Neural cell (in vitro differentiated cells): ENCODE data around the gene FANCC. TPM values are rescaled to one million over a fixed set of nuclear protein-coding genes. Genes with fewer than 3 reads are reported as not detected.

ENCODE experiments used
- H2AFZ ChIP-seq: fragments of 200-600, 300-800 bp; sonication (generic), shearing (Covaris generic); 2 replicates; pipeline ENCODE4 v1.6.0; 2014; ENCODE audit warnings: low read depth, mild to moderate bottlenecking, antibody characterized with exemption, low read length, moderate library complexity
- H3F3A ChIP-seq: fragments of 200-600 bp; shearing (Covaris generic); 2 replicates; pipeline ENCODE4 v1.6.1; 2016; ENCODE audit warnings: mild to moderate bottlenecking, moderate library complexity, mixed read lengths, antibody characterized with exemption, low read length; ENCODE audit not compliant: insufficient read depth, poor library complexity, severe bottlenecking
- H3K27ac ChIP-seq: fragments of 200-600, 300-800 bp; sonication (generic), shearing (Covaris generic); 2 replicates; pipeline ENCODE4 v1.5.1; 2014; ENCODE audit warnings: mild to moderate bottlenecking, low read length, moderate library complexity
- H3K27me3 ChIP-seq: fragments of 300-800, 200-600 bp; sonication (generic), shearing (Covaris generic); 2 replicates; pipeline ENCODE4 v1.6.0; 2014; ENCODE audit warnings: mild to moderate bottlenecking, low read depth, low read length, moderate library complexity; ENCODE audit not compliant: insufficient read depth
- H3K36me3 ChIP-seq: fragments of 300-800, 200-600 bp; sonication (generic), shearing (Covaris generic); 2 replicates; pipeline ENCODE4 v1.5.1; 2014; ENCODE audit warnings: mild to moderate bottlenecking, antibody characterized with exemption, low read length, moderate library complexity; ENCODE audit not compliant: insufficient read depth
- H3K4me2 ChIP-seq: fragments of 300-800, 200-600 bp; sonication (generic), shearing (Covaris generic); 2 replicates; pipeline ENCODE4 v1.6.0; 2014; ENCODE audit warnings: mild to moderate bottlenecking, low read length
- H3K4me3 ChIP-seq: fragments of 300-800, 200-600 bp; sonication (generic), shearing (Covaris generic); 2 replicates; pipeline ENCODE4 v1.5.1; 2014; ENCODE audit warnings: mild to moderate bottlenecking, low read length, moderate library complexity
- H3K79me2 ChIP-seq: fragments of 200-600 bp; shearing (Covaris generic); replicated peaks from 2 replicates; pipeline ENCODE4 v1.6.0; 2014; ENCODE audit warnings: mild to moderate bottlenecking, low read length, moderate library complexity; ENCODE audit not compliant: insufficient read depth
- H3K9ac ChIP-seq: fragments of 300-800, 200-600 bp; sonication (generic), shearing (Covaris generic); 2 replicates; pipeline ENCODE4 v1.6.1; 2016; ENCODE audit warnings: mild to moderate bottlenecking, low read length, mixed read lengths
- H3K9me2 ChIP-seq: fragments of 200-600 bp; shearing (Covaris generic); 2 replicates; pipeline ENCODE4 v1.6.1; 2016; ENCODE audit warnings: mild to moderate bottlenecking, low read length, mixed read lengths; ENCODE audit not compliant: insufficient read depth
- H3K9me3 ChIP-seq: fragments of 200-600, 300-800 bp; sonication (generic), shearing (Covaris generic); 2 replicates; pipeline ENCODE4 v1.6.1; 2016; ENCODE audit warnings: mild to moderate bottlenecking, mixed run types, low read length, moderate library complexity, mixed read lengths
- H4K20me1 ChIP-seq: fragments of 200-600 bp; shearing (Covaris generic); 2 replicates; pipeline ENCODE4 v1.6.1; 2016; ENCODE audit warnings: mild to moderate bottlenecking, mixed run types; ENCODE audit not compliant: insufficient read depth
- EP300 ChIP-seq: fragments of 450-650 bp; conservative IDR thresholded peaks from 2 replicates; pipeline ENCODE4 v1.6.1; 2014; ENCODE audit warnings: antibody characterized with exemption, mild to moderate bottlenecking, moderate library complexity; ENCODE audit not compliant: poor library complexity, severe bottlenecking
- EZH2 ChIP-seq: fragments of 200-600, 300-800 bp; shearing (Covaris generic), sonication (generic); IDR thresholded peaks from 2 replicates; pipeline ENCODE4 v1.6.1; 2014; ENCODE audit warnings: antibody characterized with exemption, low read length, borderline replicate concordance, mild to moderate bottlenecking; ENCODE audit not compliant: insufficient read depth, poor library complexity, severe bottlenecking
- MXI1 ChIP-seq: fragments of 450-650 bp; conservative IDR thresholded peaks from 2 replicates; pipeline ENCODE4 v1.6.1; 2014; ENCODE audit warnings: antibody characterized with exemption, mild to moderate bottlenecking; ENCODE audit not compliant: poor library complexity, severe bottlenecking
- POLR2AphosphoS5 ChIP-seq: IDR thresholded peaks from 2 replicates; pipeline ENCODE4 v1.6.1; 2012
- RAD21 ChIP-seq: fragments of 450-650 bp; conservative IDR thresholded peaks from 2 replicates; pipeline ENCODE4 v1.6.1; 2014; ENCODE audit warnings: antibody characterized with exemption, mild to moderate bottlenecking, moderate library complexity
- SMC3 ChIP-seq: fragments of 450-650 bp; conservative IDR thresholded peaks from 2 replicates; pipeline ENCODE4 v1.6.1; 2014; ENCODE audit warnings: antibody characterized with exemption, mild to moderate bottlenecking, moderate library complexity; ENCODE audit not compliant: poor library complexity
- TAF1 ChIP-seq: IDR thresholded peaks from 2 replicates; pipeline ENCODE4 v1.6.1; 2012; ENCODE audit warnings: low read depth
- polyA plus RNA-seq: library from polyadenylated mRNA; depleted of rRNA; stranded (reverse); fragments of >200 nt; gene quantifications from 2 replicates; pipeline ENCODE4 v1.2.3, GENCODE V29; 2014
- TF ChIP-seq, protein P1 (sequence below): IDR thresholded peaks from 2 replicates; pipeline ENCODE4 v1.6.1; 2012; ENCODE audit warnings: borderline replicate concordance
- TF ChIP-seq, protein P2 (sequence below): fragments of 450-650 bp; IDR thresholded peaks from 2 replicates; pipeline ENCODE4 v1.5.1; 2014; ENCODE audit warnings: antibody characterized with exemption, mild to moderate bottlenecking, moderate library complexity; ENCODE audit not compliant: poor library complexity, severe bottlenecking

Gene FANCC
- polyA plus RNA-seq, 1 donor from 2014 or later: 9.7 TPM

DNA sequence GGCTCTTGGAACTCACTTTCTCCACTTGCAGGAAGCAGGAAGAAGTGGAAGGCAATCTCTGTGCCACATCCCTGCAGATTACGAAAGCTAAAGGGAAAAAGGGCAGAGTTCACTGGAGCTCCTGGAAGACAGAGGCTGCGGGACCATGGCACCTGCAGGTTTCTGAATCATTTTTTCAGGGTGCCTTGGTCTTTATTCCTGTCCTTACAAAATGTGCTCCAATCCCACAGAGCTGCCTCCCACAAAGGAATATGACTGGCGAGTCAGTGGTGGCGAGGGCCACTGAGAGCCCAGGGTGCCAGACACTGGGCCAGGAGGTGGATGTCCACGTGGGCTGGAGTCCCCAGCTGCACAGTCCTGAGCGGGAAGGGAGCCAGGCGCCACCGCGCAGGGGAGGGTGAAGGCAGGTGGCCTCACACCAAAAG, 183.0 kb downstream of the FANCC start:
- H3K4me2 ChIP-seq: no peak overlapping the region
- no peaks in the 10 kb centered on the region for H3K27me3 ChIP-seq
- TF ChIP-seq MXI1: no peak
- TF ChIP-seq, protein P1, sequence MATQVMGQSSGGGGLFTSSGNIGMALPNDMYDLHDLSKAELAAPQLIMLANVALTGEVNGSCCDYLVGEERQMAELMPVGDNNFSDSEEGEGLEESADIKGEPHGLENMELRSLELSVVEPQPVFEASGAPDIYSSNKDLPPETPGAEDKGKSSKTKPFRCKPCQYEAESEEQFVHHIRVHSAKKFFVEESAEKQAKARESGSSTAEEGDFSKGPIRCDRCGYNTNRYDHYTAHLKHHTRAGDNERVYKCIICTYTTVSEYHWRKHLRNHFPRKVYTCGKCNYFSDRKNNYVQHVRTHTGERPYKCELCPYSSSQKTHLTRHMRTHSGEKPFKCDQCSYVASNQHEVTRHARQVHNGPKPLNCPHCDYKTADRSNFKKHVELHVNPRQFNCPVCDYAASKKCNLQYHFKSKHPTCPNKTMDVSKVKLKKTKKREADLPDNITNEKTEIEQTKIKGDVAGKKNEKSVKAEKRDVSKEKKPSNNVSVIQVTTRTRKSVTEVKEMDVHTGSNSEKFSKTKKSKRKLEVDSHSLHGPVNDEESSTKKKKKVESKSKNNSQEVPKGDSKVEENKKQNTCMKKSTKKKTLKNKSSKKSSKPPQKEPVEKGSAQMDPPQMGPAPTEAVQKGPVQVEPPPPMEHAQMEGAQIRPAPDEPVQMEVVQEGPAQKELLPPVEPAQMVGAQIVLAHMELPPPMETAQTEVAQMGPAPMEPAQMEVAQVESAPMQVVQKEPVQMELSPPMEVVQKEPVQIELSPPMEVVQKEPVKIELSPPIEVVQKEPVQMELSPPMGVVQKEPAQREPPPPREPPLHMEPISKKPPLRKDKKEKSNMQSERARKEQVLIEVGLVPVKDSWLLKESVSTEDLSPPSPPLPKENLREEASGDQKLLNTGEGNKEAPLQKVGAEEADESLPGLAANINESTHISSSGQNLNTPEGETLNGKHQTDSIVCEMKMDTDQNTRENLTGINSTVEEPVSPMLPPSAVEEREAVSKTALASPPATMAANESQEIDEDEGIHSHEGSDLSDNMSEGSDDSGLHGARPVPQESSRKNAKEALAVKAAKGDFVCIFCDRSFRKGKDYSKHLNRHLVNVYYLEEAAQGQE: no peak
- TF ChIP-seq, protein P2, sequence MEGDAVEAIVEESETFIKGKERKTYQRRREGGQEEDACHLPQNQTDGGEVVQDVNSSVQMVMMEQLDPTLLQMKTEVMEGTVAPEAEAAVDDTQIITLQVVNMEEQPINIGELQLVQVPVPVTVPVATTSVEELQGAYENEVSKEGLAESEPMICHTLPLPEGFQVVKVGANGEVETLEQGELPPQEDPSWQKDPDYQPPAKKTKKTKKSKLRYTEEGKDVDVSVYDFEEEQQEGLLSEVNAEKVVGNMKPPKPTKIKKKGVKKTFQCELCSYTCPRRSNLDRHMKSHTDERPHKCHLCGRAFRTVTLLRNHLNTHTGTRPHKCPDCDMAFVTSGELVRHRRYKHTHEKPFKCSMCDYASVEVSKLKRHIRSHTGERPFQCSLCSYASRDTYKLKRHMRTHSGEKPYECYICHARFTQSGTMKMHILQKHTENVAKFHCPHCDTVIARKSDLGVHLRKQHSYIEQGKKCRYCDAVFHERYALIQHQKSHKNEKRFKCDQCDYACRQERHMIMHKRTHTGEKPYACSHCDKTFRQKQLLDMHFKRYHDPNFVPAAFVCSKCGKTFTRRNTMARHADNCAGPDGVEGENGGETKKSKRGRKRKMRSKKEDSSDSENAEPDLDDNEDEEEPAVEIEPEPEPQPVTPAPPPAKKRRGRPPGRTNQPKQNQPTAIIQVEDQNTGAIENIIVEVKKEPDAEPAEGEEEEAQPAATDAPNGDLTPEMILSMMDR: no peak
- TF ChIP-seq SMC3: no peak
- no peak for TF ChIP-seq EZH2
- no peak for TF ChIP-seq POLR2AphosphoS5
- no peak for TF ChIP-seq RAD21
- TF ChIP-seq TAF1: no peak
- TF ChIP-seq EP300: no peak
- H3K9me3 ChIP-seq: no peaks in the 10 kb centered on the region
- H3K4me3 ChIP-seq: no peak overlapping the region
- no peaks in the 10 kb centered on the region for H3K79me2 ChIP-seq
- H4K20me1 ChIP-seq: no peaks in the 10 kb centered on the region
- H3K9me2 ChIP-seq: no peaks in the 10 kb centered on the region
- no peak overlapping the region for H2AFZ ChIP-seq
- H3F3A ChIP-seq: no peaks in the 10 kb centered on the region
- H3K27ac ChIP-seq: no peak overlapping the region
- no peaks in the 10 kb centered on the region for H3K36me3 ChIP-seq
- no peak overlapping the region for H3K9ac ChIP-seq

DNA sequence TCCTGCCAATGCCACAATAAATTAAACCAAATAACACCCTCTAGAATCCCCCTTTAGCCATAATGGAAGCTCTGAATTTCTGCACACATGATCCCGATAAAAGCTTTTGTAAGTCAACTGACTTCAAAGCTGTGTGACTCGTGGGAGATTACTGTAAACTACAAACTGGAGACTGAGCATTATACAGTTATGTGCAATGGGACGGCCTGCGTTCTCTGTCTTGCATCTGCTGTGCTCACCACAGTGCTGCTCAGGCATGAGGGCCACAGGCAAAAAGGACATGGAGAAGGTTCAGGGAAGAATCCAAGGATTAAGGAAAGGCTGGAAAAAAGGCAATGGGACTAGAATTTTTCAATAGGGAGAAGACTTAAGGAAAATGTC, 184.2 kb downstream of the FANCC start:
- no peaks in the 10 kb centered on the region for H3K9me3 ChIP-seq

More for the DNA sequence above, 184.2 kb downstream of the FANCC start:
- Histone ChIP-seq H3K9me2 (no peaks in the 10 kb centered on the region), H3K27me3 (no peaks in the 10 kb centered on the region), H3K4me2 (no peak overlapping the region), H4K20me1 (no peaks in the 10 kb centered on the region), H3K4me3 (no peak overlapping the region), H3K9ac (no peak overlapping the region), H3K27ac (no peak overlapping the region), H3K79me2 (no peaks in the 10 kb centered on the region), H3F3A (no peaks in the 10 kb centered on the region), H3K36me3 (no peaks in the 10 kb centered on the region), H2AFZ (no peak overlapping the region)
- TF ChIP-seq, protein P1: no peak
- no peak for TF ChIP-seq EZH2
- TF ChIP-seq RAD21: no peak
- no peak for TF ChIP-seq EP300
- no peak for TF ChIP-seq POLR2AphosphoS5
- TF ChIP-seq, protein P2: no peak
- no peak for TF ChIP-seq MXI1
- TF ChIP-seq SMC3: no peak
- no peak for TF ChIP-seq TAF1
